GM21619 (cell line): Measurements from ENCODE around the gene LINGO4.

Source experiments
- ATAC-seq: cut with Tn5 transposase; IDR thresholded peaks from one replicate; pipeline ENCODE4 v1.9.1; 2021; ENCODE audit not compliant: unreplicated experiment

Gene LINGO4

GRCh38 chr1:151815716-151816327 lies 10.6 kb upstream of the LINGO4 start:
- no peak for ATAC-seq

DNA sequence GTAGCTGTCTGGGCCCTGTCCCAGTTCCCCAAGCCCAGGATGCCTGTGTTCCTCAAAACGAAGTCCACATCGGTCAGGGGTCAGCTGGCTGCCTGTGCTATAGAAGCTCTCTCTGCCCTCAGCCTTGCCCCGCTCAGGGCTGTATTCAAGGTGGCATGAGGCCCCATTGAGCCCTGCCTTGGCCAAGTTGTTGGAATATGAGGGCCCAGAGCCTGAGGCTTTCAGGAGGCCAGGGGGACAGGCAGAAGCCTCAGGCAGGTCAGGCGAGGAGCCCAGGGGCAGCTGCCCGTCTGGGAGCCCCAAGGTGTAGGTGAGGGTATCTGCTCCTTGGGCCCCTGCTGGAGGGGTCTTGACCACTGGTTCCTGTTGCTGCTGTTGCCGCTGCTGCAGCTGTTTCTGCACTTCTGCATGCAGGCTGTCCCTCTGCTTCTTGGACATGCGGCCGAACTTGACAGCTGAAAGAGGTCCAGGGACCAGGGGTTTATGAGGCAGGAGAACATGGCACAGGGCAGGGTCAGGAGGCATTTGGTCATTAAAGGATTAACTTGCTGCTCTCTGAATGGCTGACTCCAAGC lies 9.8 kb upstream of the LINGO4 start:
- ATAC-seq = no peak

DNA sequence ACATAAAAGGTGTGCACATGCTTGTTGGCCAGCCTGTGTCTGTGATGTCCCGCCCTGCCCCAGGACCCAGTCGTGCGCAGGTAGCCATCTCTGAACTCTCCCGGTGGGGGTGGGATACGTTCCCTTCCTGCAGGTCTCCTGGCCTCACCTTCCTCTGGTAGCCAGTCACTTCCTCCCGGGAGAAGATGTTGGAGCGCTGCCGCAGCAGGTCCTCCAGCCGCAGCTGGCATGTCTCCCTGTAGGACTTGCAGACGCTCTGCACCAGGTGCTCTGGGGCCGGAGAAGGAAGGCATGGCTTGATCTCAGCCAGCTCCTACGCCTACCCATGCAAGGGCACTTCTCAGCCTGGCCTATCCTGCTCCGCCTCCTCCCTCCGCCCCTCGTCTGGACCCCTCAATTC lies 9.2 kb upstream of the LINGO4 start:
- ATAC-seq = no peak

DNA sequence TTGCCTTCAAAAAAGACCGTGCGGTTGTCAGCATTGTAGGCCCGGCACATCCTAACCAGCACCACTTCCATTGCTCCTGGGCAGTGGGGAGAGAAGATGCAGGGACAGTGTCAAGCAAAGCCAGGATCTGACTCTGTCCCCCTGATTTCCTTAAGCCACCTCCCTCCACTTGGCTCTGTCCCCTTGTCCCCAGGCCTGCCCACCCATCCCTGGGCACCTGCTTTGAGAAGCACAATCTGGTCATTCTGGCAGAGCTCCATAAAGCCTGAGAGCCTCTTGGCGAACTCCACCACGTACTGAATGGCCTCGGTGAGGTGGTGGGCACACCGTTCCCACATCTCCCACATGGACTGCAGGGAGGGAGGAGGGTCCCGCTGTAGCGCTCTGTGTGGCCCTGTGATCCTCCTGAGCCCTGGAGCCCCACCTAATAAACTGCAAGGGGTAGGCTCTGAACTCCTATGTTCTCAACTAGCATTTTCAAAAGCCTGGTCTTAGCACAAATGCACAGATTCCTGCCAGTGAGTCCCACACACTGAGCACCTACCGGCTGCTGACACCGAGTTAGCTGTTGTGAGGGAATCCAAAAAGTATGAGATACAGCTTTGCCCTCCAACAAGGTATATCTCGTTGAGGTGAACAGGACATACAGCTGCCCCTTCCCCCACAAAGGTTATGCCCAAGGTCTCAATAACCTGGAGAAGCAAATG lies 8.2 kb upstream of the LINGO4 start:
- no peak for ATAC-seq

DNA sequence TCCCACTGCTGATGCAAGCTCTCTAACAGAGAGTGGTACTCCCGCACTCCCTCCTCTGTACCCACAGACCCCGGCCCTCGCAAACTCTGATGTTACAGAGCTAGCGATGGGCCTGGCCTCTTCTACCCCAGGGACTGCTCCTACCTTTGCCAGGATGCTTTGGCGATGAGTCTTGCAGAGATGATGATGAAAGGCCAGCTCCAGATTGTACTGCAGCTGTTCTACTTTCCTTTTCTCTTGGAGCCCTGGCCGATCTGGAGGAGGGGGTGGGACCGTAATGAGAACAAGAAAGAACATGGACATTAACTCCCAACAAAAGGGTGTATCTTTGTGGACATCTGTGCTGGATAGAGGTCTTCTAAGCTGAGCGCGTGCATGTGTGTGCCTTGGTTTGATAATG lies 6.0 kb upstream of the LINGO4 start:
- ATAC-seq = no peak

GRCh38 chr1:151809985-151810556 lies 4.9 kb upstream of the LINGO4 start:
- ATAC-seq = no peak

GRCh38 chr1:151809290-151809984 lies 4.2 kb upstream of the LINGO4 start:
- no peak for ATAC-seq

- no peak for ATAC-seq
These were observed 2.5 kb upstream of the LINGO4 start for GRCh38 chr1:151807766-151808165.

DNA sequence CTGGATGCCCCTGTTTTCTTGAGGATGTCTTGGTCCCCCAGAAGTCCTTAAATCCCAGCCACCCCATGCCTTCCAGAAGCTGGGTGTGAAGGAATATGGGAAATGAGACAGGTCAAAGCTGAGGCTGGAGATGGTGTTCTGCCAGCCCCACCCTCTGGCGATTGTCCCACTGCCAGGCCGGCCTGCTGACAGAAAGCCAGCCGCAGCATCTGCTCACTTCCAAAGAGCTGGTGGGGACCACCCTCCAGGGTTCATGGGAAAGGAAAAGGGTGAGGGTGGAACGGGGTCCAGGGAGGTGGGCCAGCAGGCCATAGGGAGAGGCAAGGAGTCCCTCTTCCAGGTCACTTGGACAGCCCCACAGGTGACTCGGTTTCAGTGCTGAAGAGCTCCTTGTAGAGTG lies 1.9 kb upstream of the LINGO4 start:
- ATAC-seq = no peak

GRCh38 chr1:151806170-151806569 lies 951 bp upstream of the LINGO4 start:
- ATAC-seq = no peak

- no peak for ATAC-seq
These were observed 1.3 kb downstream of the LINGO4 start for GRCh38 chr1:151803915-151804314.

DNA sequence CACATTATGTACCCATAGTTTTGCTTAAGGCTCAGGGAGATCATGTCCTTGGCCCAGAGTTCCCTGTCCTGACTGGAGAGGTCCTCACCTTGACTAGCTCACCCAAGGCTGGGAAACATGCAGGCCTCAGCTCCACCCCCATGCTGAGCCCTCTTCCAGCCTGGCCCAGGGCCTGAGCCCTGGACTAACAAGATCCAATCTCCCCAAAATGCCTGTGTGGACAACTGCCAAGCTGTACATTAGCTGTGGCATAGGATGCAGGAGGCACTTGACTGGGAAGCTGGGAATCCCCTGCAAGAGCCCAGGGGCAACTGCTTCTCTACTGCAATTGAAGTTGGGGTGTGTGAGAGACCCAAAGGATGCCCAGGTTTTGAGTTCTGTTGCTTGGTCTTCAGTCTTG lies 2.1 kb downstream of the LINGO4 start:
- no peak for ATAC-seq

GRCh38 chr1:151802372-151802771 lies 2.8 kb downstream of the LINGO4 start:
- ATAC-seq = no peak

- ATAC-seq = no peak
These were observed 3.4 kb downstream of the LINGO4 start for GRCh38 chr1:151801846-151802245.

- ATAC-seq = no peak
These were observed 3.9 kb downstream of the LINGO4 start for GRCh38 chr1:151801310-151801820.

GRCh38 chr1:151800830-151801229 lies 4.4 kb downstream of the LINGO4 start:
- ATAC-seq = no peak

- ATAC-seq = no peak
These were observed 5.8 kb downstream of the LINGO4 start for GRCh38 chr1:151799179-151800022.

DNA sequence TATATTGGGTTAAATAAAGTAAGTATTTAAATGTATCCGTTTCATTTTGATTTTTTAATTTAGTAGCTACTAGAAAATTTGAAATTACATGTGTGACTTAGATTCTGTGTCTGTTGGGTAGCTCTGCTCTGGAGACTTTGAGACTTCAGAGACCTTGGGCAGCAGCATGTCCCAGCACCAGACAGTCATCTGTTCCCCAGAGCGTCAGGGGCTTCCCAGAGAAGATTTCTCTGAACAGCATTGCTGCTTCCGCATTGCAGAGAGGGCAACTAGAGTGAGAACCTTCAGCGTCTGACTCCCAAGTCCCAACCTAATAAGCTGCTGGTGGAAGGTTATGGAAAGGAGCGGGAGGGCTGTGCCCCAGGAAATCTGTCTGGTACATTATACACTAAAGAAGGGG lies 6.6 kb downstream of the LINGO4 start:
- ATAC-seq = no peak

- peak; percentile 1 for ATAC-seq
These were observed 14.1 kb downstream of the LINGO4 start for GRCh38 chr1:151790940-151791651.
